Endothelial cell of umbilical vein (primary cell): ENCODE results near the gene EPYC. TPM values are rescaled to one million over a fixed set of nuclear protein-coding genes. Genes with fewer than 3 reads are reported as not detected.

Source experiments
- BruUV-seq: library from RNA; stranded (reverse); fragments of 400-500 nt; replicated peaks from 2 replicates; lab custom pipeline; 2021; lab: Mats Ljungman, UMichigan
- CTCF ChIA-PET: fragments of 300-600, 350-600 bp; sonication (Branson Sonifier 250); formaldehyde crosslinking; loops from one replicate; lab custom pipeline; 2021; ENCODE audit warnings: antibody characterized with exemption, inconsistent platforms; lab: Charles Lee
- POLR2A ChIA-PET: fragments of 300-600, 350-600 bp; sonication (Branson Sonifier 250); formaldehyde crosslinking; loops from one replicate; lab custom pipeline; 2021; ENCODE audit warnings: antibody characterized with exemption, inconsistent platforms; lab: Charles Lee
- DNase-seq: peaks from one replicate; pipeline ENCODE4 v3.0.0-alpha.2; 2011; ENCODE audit warnings: low read depth, low spot score
- FAIRE-seq: peaks from 2 replicates; lab custom pipeline; 2011; peaks lifted over from hg19 to GRCh38; lab: Jason Lieb, UNC
- H2AFZ ChIP-seq: 2 replicates; pipeline ENCODE4 v1.6.0; 2012; ENCODE audit warnings: low read depth, low read length, control low read depth, inconsistent platforms
- H3K27ac ChIP-seq: 2 replicates; pipeline ENCODE4 v1.5.1; 2011; ENCODE audit warnings: low read depth, mild to moderate bottlenecking, control low read depth, low read length, moderate library complexity; ENCODE audit not compliant: insufficient read depth
- H3K27me3 ChIP-seq, 2 experiments: 2 replicates each; pipeline versions ENCODE4 v1.6.0 to v1.6.1; 2011; ENCODE audit warnings: low read length in 2 of 2, mixed read lengths in 1 of 2; ENCODE audit not compliant: control insufficient read depth in 2 of 2, insufficient read depth in 2 of 2
- H3K36me3 ChIP-seq, 2 experiments: 2 replicates in 1 of 2; 3 replicates in 1 of 2; pipeline ENCODE4 v1.5.1; 2011; ENCODE audit warnings: low read length in 2 of 2, mild to moderate bottlenecking in 1 of 2, moderate library complexity in 1 of 2; ENCODE audit not compliant: control insufficient read depth in 2 of 2, insufficient read depth in 2 of 2; ENCODE audit errors: extremely low read depth in 1 of 2
- H3K4me1 ChIP-seq: 3 replicates; pipeline ENCODE4 v1.5.1; 2011; ENCODE audit warnings: mild to moderate bottlenecking, low read length; ENCODE audit not compliant: control insufficient read depth, insufficient read depth; ENCODE audit errors: extremely low read depth
- H3K4me2 ChIP-seq: 2 replicates; pipeline ENCODE4 v1.6.1; 2011; ENCODE audit warnings: low read length, control low read depth, mixed read lengths; ENCODE audit not compliant: insufficient read depth
- H3K4me3 ChIP-seq, 3 experiments: fragments of 200-600 bp in 1 of 3; sonication (generic), shearing (Covaris generic) in 1 of 3; replicated peaks in 1 of 3; 2 replicates each; pipeline ENCODE4 v1.5.1; 2011 to 2016; ENCODE audit warnings: control low read depth in 3 of 3, low read length in 3 of 3, mild to moderate bottlenecking in 2 of 3, inconsistent platforms in 1 of 3, low read depth in 1 of 3, moderate library complexity in 1 of 3; ENCODE audit not compliant: insufficient read depth in 1 of 3
- H3K79me2 ChIP-seq: 2 replicates; pipeline ENCODE4 v1.6.0; 2012; ENCODE audit warnings: low read length, inconsistent platforms; ENCODE audit not compliant: control insufficient read depth, insufficient read depth
- H3K9ac ChIP-seq: replicated peaks from 2 replicates; pipeline ENCODE3; 2011; ENCODE audit warnings: low read length, control low read depth; ENCODE audit not compliant: insufficient read depth; ENCODE audit errors: extremely low read depth
- H3K9me1 ChIP-seq: replicated peaks from 3 replicates; pipeline ENCODE4 v1.6.0; 2011; ENCODE audit warnings: mild to moderate bottlenecking, low read length; ENCODE audit not compliant: control insufficient read depth, insufficient read depth; ENCODE audit errors: extremely low read depth
- H3K9me3 ChIP-seq: replicated peaks from 2 replicates; pipeline ENCODE4 v1.5.1; 2012; ENCODE audit warnings: low read length, inconsistent platforms; ENCODE audit not compliant: control insufficient read depth, insufficient read depth
- H4K20me1 ChIP-seq: replicated peaks from 2 replicates; pipeline ENCODE3; 2011; ENCODE audit warnings: mild to moderate bottlenecking, low read length; ENCODE audit not compliant: control insufficient read depth, insufficient read depth; ENCODE audit errors: extremely low read depth
- EZH2 ChIP-seq: IDR thresholded peaks from 2 replicates; pipeline ENCODE4 v1.6.1; 2012; ENCODE audit warnings: borderline replicate concordance, low read depth, mild to moderate bottlenecking, moderate library complexity, low read length, inconsistent platforms; ENCODE audit not compliant: severe bottlenecking
- FOS ChIP-seq: IDR thresholded peaks from 2 replicates; pipeline ENCODE4 v1.6.1; 2011; ENCODE audit warnings: mild to moderate bottlenecking, low read length, moderate library complexity, borderline replicate concordance; ENCODE audit not compliant: insufficient read depth
- GATA2 ChIP-seq: IDR thresholded peaks from 2 replicates; pipeline ENCODE4 v1.7.0; 2011; ENCODE audit warnings: low read depth, mild to moderate bottlenecking, moderate library complexity, mixed read lengths, low read length; ENCODE audit not compliant: insufficient read length, insufficient read depth
- JUN ChIP-seq: IDR thresholded peaks from 2 replicates; pipeline ENCODE4 v1.6.1; 2011; ENCODE audit warnings: borderline replicate concordance, low read depth; ENCODE audit not compliant: insufficient read length, insufficient read depth
- MYC ChIP-seq: IDR thresholded peaks from one replicate; pipeline ENCODE4 v1.6.1; 2011; ENCODE audit warnings: mild to moderate bottlenecking, low read depth, low read length
- POLR2A ChIP-seq: IDR thresholded peaks from 2 replicates; pipeline ENCODE4 v1.6.1; 2012; ENCODE audit warnings: low read depth, mild to moderate bottlenecking, control low read depth, low read length
- POLR2AphosphoS5 ChIP-seq: IDR thresholded peaks from 2 replicates; pipeline ENCODE4 v1.6.1; 2012; ENCODE audit warnings: low read depth, mild to moderate bottlenecking, control low read depth, low read length, moderate library complexity; ENCODE audit not compliant: insufficient read depth
- dilution Hi-C: fragments of 300-500 bp; cut with MboI; formaldehyde crosslinking; loops from one replicate; pipeline ENCODE4 v1.15.0; 2019; ENCODE audit warnings: low sequenced_read_pairs; ENCODE audit not compliant: extremely low pct_ligation_motif_present
- intact Hi-C: fragments of 100-400 bp; cut with micrococcal nuclease; formaldehyde crosslinking; loops from one replicate; pipeline ENCODE4 v1.10.0; 2022
- polyA plus RNA-seq, 4 experiments: library from polyadenylated mRNA; depleted of rRNA in 3 of 4; stranded (reverse) in 3 of 4; unstranded in 1 of 4; fragments of >200 nt; gene quantifications; 2 replicates each; pipeline versions ENCODE4 v1.2.1 to v1.2.3, GENCODE V29; 2011 to 2012; ENCODE audit warnings: missing spikeins in 1 of 4
- total RNA-seq: library from RNA; stranded (reverse); gene quantifications from 2 replicates; pipeline ENCODE4 v1.2.3, GENCODE V29; 2021
- TF ChIP-seq, protein P1 (sequence below), 2 donors: IDR thresholded peaks; 1 replicate in 1 of 2; 2 replicates in 1 of 2; pipeline ENCODE4 v1.5.1; 2011; ENCODE audit warnings: low read length in 2 of 2, mild to moderate bottlenecking in 2 of 2, moderate library complexity in 2 of 2, control low read depth in 1 of 2, inconsistent platforms in 1 of 2, low read depth in 1 of 2; ENCODE audit not compliant: insufficient read depth in 1 of 2; ENCODE audit errors: extremely low read depth in 1 of 2
- TF ChIP-seq, protein P2 (sequence below): IDR thresholded peaks from 2 replicates; pipeline ENCODE4 v1.6.1; 2011; ENCODE audit not compliant: insufficient read depth, insufficient read length

EPYC gene
- total and polyA plus RNA-seq, 2 donors (not counting 3 experiments of a cell fraction or from before 2014, with no cell fraction given) = not detected

DNA sequence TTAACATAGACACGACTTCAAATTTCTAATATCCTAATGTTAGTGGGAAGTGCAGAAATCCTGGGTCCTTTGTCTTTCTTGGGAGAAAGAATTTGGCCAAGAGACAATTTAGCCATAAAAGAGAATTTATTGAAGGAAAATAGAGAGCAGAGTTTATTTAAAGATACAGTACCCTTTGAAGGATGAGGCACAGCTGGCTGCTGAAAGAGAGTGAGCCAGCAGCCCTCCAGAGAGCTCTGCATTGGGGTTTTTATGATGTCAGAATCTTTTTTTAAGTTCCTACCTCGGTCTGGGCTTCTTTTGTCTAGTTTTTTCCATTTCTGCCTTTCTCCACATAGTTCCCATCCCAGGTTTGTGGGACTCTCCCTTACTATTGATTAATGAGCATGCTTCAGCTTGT lies 87.3 kb downstream of the EPYC start:
- no TSS peak for BruUV-seq
- Histone ChIP-seq H3K79me2 (no peaks in the 10 kb centered on the region), H2AFZ (no peak overlapping the region), H3K9me1 (peaks cover 2% of the 10 kb centered on the region), H3K4me2 (no peak overlapping the region), H3K4me1 (peaks cover 10% of the 10 kb centered on the region), H4K20me1 (no peaks in the 10 kb centered on the region), H3K27ac (no peak overlapping the region), H3K9ac (no peak overlapping the region), H3K36me3 (no peaks in the 10 kb centered on the region), H3K27me3 (no peaks in the 10 kb centered on the region), H3K9me3 (no peaks in the 10 kb centered on the region), H3K4me3 (no peak overlapping the region)
- ChIA-PET CTCF (interaction anchor here (0.9 to 1.0 kb wide), 2 partner anchors 27 to 908 kb away, joined by 3 read pairs; no protein-coding TSS in a partner anchor), POLR2A (no interaction called here)
- FAIRE-seq (no peak), DNase-seq (no peak)
- dilution Hi-C loops = no loop called here
- TF ChIP-seq POLR2AphosphoS5 (no peak), FOS (no peak), JUN (no peak), GATA2 (no peak), EZH2 (no peak), MYC (no peak), POLR2A (no peak)
- TF ChIP-seq, protein P1, sequence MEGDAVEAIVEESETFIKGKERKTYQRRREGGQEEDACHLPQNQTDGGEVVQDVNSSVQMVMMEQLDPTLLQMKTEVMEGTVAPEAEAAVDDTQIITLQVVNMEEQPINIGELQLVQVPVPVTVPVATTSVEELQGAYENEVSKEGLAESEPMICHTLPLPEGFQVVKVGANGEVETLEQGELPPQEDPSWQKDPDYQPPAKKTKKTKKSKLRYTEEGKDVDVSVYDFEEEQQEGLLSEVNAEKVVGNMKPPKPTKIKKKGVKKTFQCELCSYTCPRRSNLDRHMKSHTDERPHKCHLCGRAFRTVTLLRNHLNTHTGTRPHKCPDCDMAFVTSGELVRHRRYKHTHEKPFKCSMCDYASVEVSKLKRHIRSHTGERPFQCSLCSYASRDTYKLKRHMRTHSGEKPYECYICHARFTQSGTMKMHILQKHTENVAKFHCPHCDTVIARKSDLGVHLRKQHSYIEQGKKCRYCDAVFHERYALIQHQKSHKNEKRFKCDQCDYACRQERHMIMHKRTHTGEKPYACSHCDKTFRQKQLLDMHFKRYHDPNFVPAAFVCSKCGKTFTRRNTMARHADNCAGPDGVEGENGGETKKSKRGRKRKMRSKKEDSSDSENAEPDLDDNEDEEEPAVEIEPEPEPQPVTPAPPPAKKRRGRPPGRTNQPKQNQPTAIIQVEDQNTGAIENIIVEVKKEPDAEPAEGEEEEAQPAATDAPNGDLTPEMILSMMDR (IDR thresholded peaks at IDR 0.05; ENCODE audit: extremely low read depth in 1 of 2, insufficient read depth in 1 of 2, low read depth in 1 of 2, low read length in 2 of 2) = no peak
- TF ChIP-seq, protein P2, sequence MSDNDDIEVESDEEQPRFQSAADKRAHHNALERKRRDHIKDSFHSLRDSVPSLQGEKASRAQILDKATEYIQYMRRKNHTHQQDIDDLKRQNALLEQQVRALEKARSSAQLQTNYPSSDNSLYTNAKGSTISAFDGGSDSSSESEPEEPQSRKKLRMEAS = no peak
- intact Hi-C loops = no loop called here
